Superior temporal gyrus (tissue), 1 donor: ENCODE results near the gene RASAL2.
A peak's percentile ranks its signal among the peaks of the same experiment; 100 is the strongest.
"Not testable (repeated sequence)": the region's sequence is repeated elsewhere in the genome, so short reads cannot be mapped to it uniquely, and the experiment has no call there.

Experiments
- DNase-seq: peaks from one replicate; pipeline ENCODE4 v3.0.0-alpha.2; 2016; ENCODE audit errors: extremely low spot score

The RASAL2 gene

GRCh38 chr1:178119628-178120027 is 25.7 kb downstream of the RASAL2 start:
- DNase-seq = no peak

GRCh38 chr1:178120088-178120487 is 26.2 kb downstream of the RASAL2 start:
- no peak for DNase-seq

- DNase-seq = not testable (repeated sequence)
These were observed 26.7 kb downstream of the RASAL2 start for GRCh38 chr1:178120520-178121052.

- peak; percentile 36 for DNase-seq
These were observed 28.0 kb downstream of the RASAL2 start for GRCh38 chr1:178121883-178122282.

- DNase-seq = no peak
These were observed 28.4 kb downstream of the RASAL2 start for GRCh38 chr1:178122283-178122682.

- no peak for DNase-seq
These were observed 30.2 kb downstream of the RASAL2 start for GRCh38 chr1:178124115-178124514.

GRCh38 chr1:178126261-178126660 is 32.4 kb downstream of the RASAL2 start:
- no peak for DNase-seq

GRCh38 chr1:178126741-178127185 is 32.9 kb downstream of the RASAL2 start:
- DNase-seq = no peak

GRCh38 chr1:178127482-178128191 is 33.7 kb downstream of the RASAL2 start:
- DNase-seq = no peak

GRCh38 chr1:178133239-178133989 is 39.5 kb downstream of the RASAL2 start:
- no peak for DNase-seq

- DNase-seq = no peak
These were observed 40.2 kb downstream of the RASAL2 start for GRCh38 chr1:178134061-178134460.

GRCh38 chr1:178137238-178137637 is 43.3 kb downstream of the RASAL2 start:
- DNase-seq = peak; percentile 54

- DNase-seq = no peak
These were observed 48.9 kb downstream of the RASAL2 start for GRCh38 chr1:178142806-178143205.

- no peak for DNase-seq
These were observed 50.1 kb downstream of the RASAL2 start for GRCh38 chr1:178143730-178144690.

- no peak for DNase-seq
These were observed 51.7 kb downstream of the RASAL2 start for GRCh38 chr1:178145605-178146004.

- DNase-seq = no peak
These were observed 52.5 kb downstream of the RASAL2 start for GRCh38 chr1:178146436-178146835.

- no peak for DNase-seq
These were observed 56.7 kb downstream of the RASAL2 start for GRCh38 chr1:178150610-178151009.

GRCh38 chr1:178151831-178152230 is 57.9 kb downstream of the RASAL2 start:
- no peak for DNase-seq

GRCh38 chr1:178155481-178156255 is 61.8 kb downstream of the RASAL2 start:
- no peak for DNase-seq

GRCh38 chr1:178160736-178161475 is 67.0 kb downstream of the RASAL2 start:
- DNase-seq = no peak
